ENCODE data around the gene ANKRD52. TPM values are rescaled to one million over a fixed set of nuclear protein-coding genes. Genes with fewer than 3 reads are reported as not detected.
"Not testable (repeated sequence)": the region's sequence is repeated elsewhere in the genome, so short reads cannot be mapped to it uniquely, and the experiment has no call there.

Gene ANKRD52
- total RNA-seq, 3 donors from 2014 or later: 35.6 to 53.8 (median 43.1) TPM

DNA sequence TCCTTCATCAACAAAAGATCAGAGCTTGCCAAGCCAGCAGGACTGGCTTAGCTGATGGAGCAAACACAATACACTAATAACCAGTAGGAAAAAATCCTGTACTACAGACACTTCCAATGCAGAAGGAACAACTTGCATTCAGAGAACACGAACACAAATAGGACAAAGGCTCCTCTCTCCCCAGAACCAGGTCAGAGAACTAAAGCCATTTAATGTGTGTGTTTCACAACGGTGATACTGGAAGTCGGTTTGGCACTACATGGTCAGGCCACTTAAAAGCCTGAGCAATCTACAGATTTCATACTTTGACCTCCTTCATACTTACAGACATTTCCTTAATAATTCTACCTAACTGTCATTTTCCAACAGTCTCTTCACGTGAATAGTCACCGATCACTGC is 35.6 kb upstream of the ANKRD52 start:
- no peak overlapping the region for H3K4me3 ChIP-seq
- DNase-seq (no peak), ATAC-seq (no peak)
- TF ChIP-seq, protein P1, sequence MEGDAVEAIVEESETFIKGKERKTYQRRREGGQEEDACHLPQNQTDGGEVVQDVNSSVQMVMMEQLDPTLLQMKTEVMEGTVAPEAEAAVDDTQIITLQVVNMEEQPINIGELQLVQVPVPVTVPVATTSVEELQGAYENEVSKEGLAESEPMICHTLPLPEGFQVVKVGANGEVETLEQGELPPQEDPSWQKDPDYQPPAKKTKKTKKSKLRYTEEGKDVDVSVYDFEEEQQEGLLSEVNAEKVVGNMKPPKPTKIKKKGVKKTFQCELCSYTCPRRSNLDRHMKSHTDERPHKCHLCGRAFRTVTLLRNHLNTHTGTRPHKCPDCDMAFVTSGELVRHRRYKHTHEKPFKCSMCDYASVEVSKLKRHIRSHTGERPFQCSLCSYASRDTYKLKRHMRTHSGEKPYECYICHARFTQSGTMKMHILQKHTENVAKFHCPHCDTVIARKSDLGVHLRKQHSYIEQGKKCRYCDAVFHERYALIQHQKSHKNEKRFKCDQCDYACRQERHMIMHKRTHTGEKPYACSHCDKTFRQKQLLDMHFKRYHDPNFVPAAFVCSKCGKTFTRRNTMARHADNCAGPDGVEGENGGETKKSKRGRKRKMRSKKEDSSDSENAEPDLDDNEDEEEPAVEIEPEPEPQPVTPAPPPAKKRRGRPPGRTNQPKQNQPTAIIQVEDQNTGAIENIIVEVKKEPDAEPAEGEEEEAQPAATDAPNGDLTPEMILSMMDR (IDR thresholded peaks at IDR 0.05): no peak
- no peaks in the 10 kb centered on the region for H3K36me3 ChIP-seq (ENCODE audit: low read depth)
- intact Hi-C loops (cut with DNase I, micrococcal nuclease): no loop called here
- no peaks in the 10 kb centered on the region for H3K9me3 ChIP-seq
- peaks cover 26% of the 10 kb centered on the region for H3K4me1 ChIP-seq (ENCODE audit: low read depth)

DNA sequence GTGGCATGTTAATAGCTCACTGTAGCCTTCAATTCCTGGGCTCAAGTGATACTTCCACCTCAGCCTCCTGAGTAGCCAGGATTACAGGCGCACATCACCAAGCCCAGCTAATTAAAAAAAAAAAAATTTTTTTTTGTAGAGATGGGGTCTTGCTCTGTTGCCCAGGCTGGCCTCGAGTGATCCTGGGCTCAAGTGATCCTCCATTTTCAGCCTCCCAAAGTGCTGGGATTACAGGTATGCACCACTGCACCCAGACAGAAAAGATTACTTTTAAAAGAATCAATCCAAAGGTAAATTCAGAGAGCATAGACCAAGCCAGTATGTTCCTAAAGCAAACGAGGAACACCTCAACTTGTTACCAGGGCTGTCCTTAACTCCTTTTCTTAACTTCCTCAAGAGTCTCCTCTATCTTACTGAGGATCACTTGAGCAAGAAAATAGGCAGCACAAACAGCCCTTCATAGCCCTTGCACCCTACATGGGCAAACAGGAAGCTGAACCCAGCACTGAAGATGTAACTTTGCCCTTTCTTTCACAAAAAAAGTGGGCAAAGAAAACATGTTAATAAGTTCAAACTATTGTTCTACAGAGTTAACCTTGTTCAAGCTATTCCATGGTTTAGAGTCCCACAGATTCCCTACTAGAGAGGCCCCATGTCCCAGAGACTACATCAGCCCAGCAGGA is 30.7 kb upstream of the ANKRD52 start:
- Histone ChIP-seq H3K9me3 (no peaks in the 10 kb centered on the region), H3K36me3 (ENCODE audit: low read depth) (peaks cover 8% of the 10 kb centered on the region), H3K4me1 (ENCODE audit: low read depth) (no peaks in the 10 kb centered on the region), H3K4me3 (no peak overlapping the region)
- ATAC-seq (no peak), DNase-seq (no peak)
- TF ChIP-seq, protein P1 (IDR thresholded peaks at IDR 0.05): no peak
- intact Hi-C loops (cut with DNase I, micrococcal nuclease): no loop called here

DNA sequence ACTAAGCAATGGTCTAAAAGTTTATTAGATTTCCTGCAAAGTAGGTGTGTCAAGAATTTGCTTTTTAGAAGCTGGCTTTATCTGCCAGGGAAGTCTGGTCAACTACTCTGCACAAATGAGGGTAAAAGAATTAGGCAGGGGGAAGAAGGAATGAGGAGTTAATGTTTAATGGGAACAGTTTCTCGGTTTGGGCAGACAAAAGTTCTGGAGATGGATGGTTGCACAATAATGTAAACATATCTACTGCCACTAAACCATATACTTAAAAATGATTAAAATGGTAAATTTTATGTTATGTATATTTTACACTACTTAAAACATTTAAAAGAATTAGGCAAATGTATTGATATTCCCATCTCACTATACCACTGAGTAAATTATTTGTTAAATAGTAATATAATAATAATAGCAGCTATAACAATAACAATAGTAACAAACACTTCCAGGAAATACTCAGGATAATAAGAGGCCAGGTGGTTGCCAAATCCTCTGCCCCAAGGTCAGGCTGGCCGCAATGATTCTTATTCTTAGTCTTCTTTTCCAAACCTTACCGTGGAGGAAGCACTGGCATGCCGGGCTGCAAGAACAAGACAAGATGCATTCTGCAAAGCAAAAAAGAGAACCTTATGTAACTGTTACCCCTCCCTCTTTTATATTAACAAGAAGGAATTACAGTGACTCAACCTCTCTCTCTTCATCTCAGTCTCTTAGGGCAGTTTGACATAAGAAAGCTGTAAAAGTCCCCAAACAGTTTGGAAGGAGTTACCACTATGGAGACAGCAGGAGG is 28.1 kb upstream of the ANKRD52 start:
- no peak for ATAC-seq
- TF ChIP-seq, protein P1 (IDR thresholded peaks at IDR 0.05): no peak
- intact Hi-C loops (cut with DNase I, micrococcal nuclease): no loop called here
- DNase-seq: no peak
- Histone ChIP-seq H3K9me3 (no peaks in the 10 kb centered on the region), H3K4me1 (ENCODE audit: low read depth) (no peaks in the 10 kb centered on the region), H3K36me3 (ENCODE audit: low read depth) (peaks cover 16% of the 10 kb centered on the region), H3K4me3 (no peak overlapping the region)

DNA sequence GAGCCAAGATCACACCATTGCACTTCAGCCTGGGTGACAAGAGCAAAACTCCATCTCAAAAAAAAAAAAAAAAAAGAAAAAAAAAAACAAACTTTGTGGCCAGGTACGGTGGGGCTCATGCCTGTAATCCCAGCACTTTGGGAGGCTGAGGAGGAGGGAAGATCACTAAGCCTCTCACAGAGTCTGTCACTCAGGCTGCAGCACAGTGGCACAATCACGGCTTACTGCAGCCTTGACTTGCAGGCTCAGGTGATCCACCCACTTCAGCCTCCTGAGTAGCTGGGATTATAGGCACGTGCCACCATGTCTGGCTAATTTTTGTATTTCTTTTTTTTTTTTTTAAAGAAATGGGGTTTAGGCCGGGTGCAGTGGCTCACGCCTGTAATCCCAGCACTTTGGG is 26.1 kb upstream of the ANKRD52 start:
- DNase-seq; H3K4me3 ChIP-seq; ATAC-seq; H3K9me3 ChIP-seq; H3K4me1 ChIP-seq (ENCODE audit: low read depth); intact Hi-C loops (cut with DNase I, micrococcal nuclease): not testable (repeated sequence)
- H3K36me3 ChIP-seq (ENCODE audit: low read depth): peaks cover 22% of the 10 kb centered on the region

DNA sequence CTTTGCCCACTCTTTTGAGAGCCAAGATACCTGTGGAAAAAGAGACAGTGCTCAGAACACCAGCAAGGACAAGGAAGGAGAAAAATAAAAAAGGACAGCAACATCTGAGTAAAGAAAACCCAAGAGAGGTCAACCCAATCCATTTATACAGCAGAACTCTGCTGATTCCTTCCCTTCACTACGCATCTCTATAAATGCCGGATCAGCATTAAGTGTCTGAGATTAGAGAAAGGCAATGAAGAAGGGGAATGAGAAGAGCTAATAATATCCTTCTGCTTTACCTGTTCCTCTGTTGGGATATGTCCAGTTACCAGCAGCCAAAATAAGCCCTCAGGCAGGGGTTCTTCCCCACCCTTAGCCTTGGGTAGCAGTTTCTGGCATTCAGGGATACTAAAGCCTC is 24.4 kb upstream of the ANKRD52 start:
- TF ChIP-seq, protein P1 (IDR thresholded peaks at IDR 0.05): no peak
- no peak for ATAC-seq
- H3K9me3 ChIP-seq: no peaks in the 10 kb centered on the region
- no peak for DNase-seq
- H3K4me3 ChIP-seq: no peak overlapping the region
- no peaks in the 10 kb centered on the region for H3K4me1 ChIP-seq (ENCODE audit: low read depth)
- intact Hi-C loops (cut with DNase I, micrococcal nuclease): no loop called here
- peaks cover 28% of the 10 kb centered on the region for H3K36me3 ChIP-seq (ENCODE audit: low read depth)

DNA sequence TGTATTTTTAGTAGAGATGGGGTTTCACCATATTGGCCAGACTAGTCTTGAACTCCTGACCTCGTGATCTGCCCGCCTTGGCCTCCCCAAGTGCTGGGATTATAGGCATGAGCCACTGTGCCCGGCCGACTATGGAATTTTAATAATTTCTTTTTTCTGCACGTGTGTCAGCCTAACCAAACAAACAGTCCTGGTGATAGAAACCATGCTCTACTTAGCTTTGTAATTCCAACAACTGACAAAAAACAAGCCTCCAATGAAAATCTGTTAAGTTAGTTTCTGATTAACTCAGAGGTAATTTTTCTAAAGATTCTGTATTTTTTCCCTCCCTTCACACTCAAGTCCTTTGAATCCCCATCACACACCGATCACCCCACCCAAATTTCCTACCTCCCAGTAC is 23.8 kb upstream of the ANKRD52 start:
- Histone ChIP-seq H3K9me3 (no peaks in the 10 kb centered on the region), H3K36me3 (ENCODE audit: low read depth) (peaks cover 28% of the 10 kb centered on the region), H3K4me3 (no peak overlapping the region), H3K4me1 (ENCODE audit: low read depth) (no peaks in the 10 kb centered on the region)
- intact Hi-C loops (cut with DNase I, micrococcal nuclease): no loop called here
- DNase-seq: no peak
- ATAC-seq: no peak
- TF ChIP-seq, protein P1 (IDR thresholded peaks at IDR 0.05): no peak
